Natural killer cell (primary cell): ENCODE data around the gene MCTP1. TPM values are rescaled to one million over a fixed set of nuclear protein-coding genes. Genes with fewer than 3 reads are reported as not detected.
A peak's percentile ranks its signal among the peaks of the same experiment; 100 is the strongest.

Source experiments
- ATAC-seq, 3 donors: fragments of 150-1000 bp in 2 of 3; fragments of 200-7000 bp in 1 of 3; cut with Tn5 transposase; 1 replicate in 1 of 3; 2 replicates in 2 of 3; pipeline ENCODE4 v1.10.0; 2021; ENCODE audit warnings: mild to moderate bottlenecking in 2 of 3, moderate library complexity in 2 of 3
- DNase-seq, 2 donors: peaks; one replicate each; pipeline versions ENCODE4 v3.0.0 to v3.0.0-alpha.2; 2013 to 2021; ENCODE audit warnings: mixed read lengths in 1 of 2
- H3K27ac ChIP-seq: one replicate; pipeline ENCODE4 v1.5.1; 2013; ENCODE audit warnings: mild to moderate bottlenecking, low read length
- H3K27me3 ChIP-seq: one replicate; pipeline ENCODE4 v1.6.1; 2013; ENCODE audit warnings: low read length; ENCODE audit not compliant: control insufficient read depth, insufficient read depth
- H3K36me3 ChIP-seq: one replicate; pipeline ENCODE4 v1.6.1; 2013; ENCODE audit warnings: low read length; ENCODE audit not compliant: control insufficient read depth, insufficient read depth
- H3K4me1 ChIP-seq: one replicate; pipeline ENCODE4 v1.6.1; 2013; ENCODE audit warnings: low read length; ENCODE audit not compliant: control insufficient read depth, insufficient read depth
- H3K4me3 ChIP-seq: one replicate; pipeline ENCODE4 v1.5.1; 2013; ENCODE audit warnings: low read length
- H3K9me3 ChIP-seq: one replicate; pipeline ENCODE4 v1.6.1; 2013; ENCODE audit warnings: low read length; ENCODE audit not compliant: control insufficient read depth, insufficient read depth
- H3K27ac Mint-ChIP-seq, 2 donors: one replicate each; pipeline ENCODE4 v1.8.0; 2022; ENCODE audit warnings: mild to moderate bottlenecking in 2 of 2, mixed read lengths in 2 of 2, moderate library complexity in 1 of 2
- H3K27me3 Mint-ChIP-seq, 2 donors: one replicate each; pipeline ENCODE4 v1.8.0; 2022; ENCODE audit warnings: low read depth in 2 of 2, mixed read lengths in 2 of 2
- H3K36me3 Mint-ChIP-seq: one replicate; pipeline ENCODE4 v1.8.0; 2022; ENCODE audit warnings: mixed read lengths
- H3K4me1 Mint-ChIP-seq, 2 donors: one replicate each; pipeline ENCODE4 v1.8.0; 2022; ENCODE audit warnings: mixed read lengths in 2 of 2
- H3K4me3 Mint-ChIP-seq: one replicate; pipeline ENCODE4 v1.8.0; 2022; ENCODE audit warnings: mild to moderate bottlenecking, moderate library complexity, mixed read lengths
- H3K9me3 Mint-ChIP-seq, 2 donors: one replicate each; pipeline ENCODE4 v1.8.0; 2022; ENCODE audit warnings: mixed read lengths in 2 of 2
- CTCF ChIP-seq: fragments of 200-600 bp; IDR thresholded peaks from one replicate; pipeline ENCODE4 v1.8.0; 2022; ENCODE audit warnings: antibody characterized with exemption
- WGBS: methylation state at CpG from one replicate; pipeline ENCODE4 v1.1.7; 2013; ENCODE audit warnings: missing lambda C conversion rate; ENCODE audit not compliant: insufficient coverage; 5-methylcytosine and 5-hydroxymethylcytosine counted together
- intact Hi-C: fragments of 100-400 bp; cut with micrococcal nuclease; formaldehyde crosslinking; loops from one replicate; pipeline ENCODE4 v1.14.2; 2022
- total RNA-seq, 4 donors: library from RNA; stranded (reverse); fragments of 120-200 nt in 1 of 4; gene quantifications; one replicate each; pipeline versions ENCODE4 v1.2.3 to v1.2.4, GENCODE V29; 2013 to 2022

Gene MCTP1
- total RNA-seq, 3 donors from 2014 or later (not counting 1 experiment from before 2014, with no cell fraction given): 4.7 to 15.1 (median 9.8) TPM

- 86% methylated on average over 1 of the region's 2 CpGs for WGBS
- DNase-seq (no peak), ATAC-seq (no peak)
- Histone ChIP-seq H3K9me3 (no peaks in the 10 kb centered on the region), H3K4me3 (no peak overlapping the region), H3K36me3 (no peaks in the 10 kb centered on the region), H3K27me3 (peaks cover 6% of the 10 kb centered on the region), H3K4me1 (no peaks in the 10 kb centered on the region), H3K27ac (no peak overlapping the region)
- Mint-ChIP-seq H3K9me3 (no peaks in the 10 kb centered on the region), H3K27ac (no peak overlapping the region), H3K4me1 (no peaks in the 10 kb centered on the region), H3K4me3 (no peak overlapping the region), H3K27me3 (peaks cover 2 to 12% of the 10 kb centered on the region in 2 donors), H3K36me3 (no peaks in the 10 kb centered on the region)
- no peak for TF ChIP-seq CTCF
- intact Hi-C loops: no loop called here
Observed at GRCh38 chr5:94802450-94802849, 482.4 kb downstream of the MCTP1 start.

GRCh38 chr5:94796586-94796985 is 488.3 kb downstream of the MCTP1 start:
- Histone ChIP-seq H3K27ac (no peak overlapping the region), H3K4me3 (no peak overlapping the region), H3K36me3 (no peaks in the 10 kb centered on the region), H3K9me3 (no peaks in the 10 kb centered on the region), H3K4me1 (peaks cover 19% of the 10 kb centered on the region), H3K27me3 (peaks cover 5% of the 10 kb centered on the region)
- no peak for TF ChIP-seq CTCF
- Mint-ChIP-seq H3K36me3 (no peaks in the 10 kb centered on the region), H3K4me1 (peaks cover 41 to 45% of the 10 kb centered on the region in 2 donors), H3K9me3 (no peaks in the 10 kb centered on the region), H3K4me3 (no peak overlapping the region), H3K27me3 (peaks cover 0 to 12% of the 10 kb centered on the region in 2 donors), H3K27ac (no peak overlapping the region)
- intact Hi-C loops: no loop called here
- WGBS: 94% methylated on average over 3 of the region's 3 CpGs
- no peak for DNase-seq
- no peak for ATAC-seq

GRCh38 chr5:94793816-94794198 is 491.1 kb downstream of the MCTP1 start:
- H3K4me1 ChIP-seq: peaks cover 19% of the 10 kb centered on the region
- DNase-seq (no peak), ATAC-seq (peak; percentile 29 to 62 (median 57))
- H3K27ac ChIP-seq: peak overlapping the region; percentile 85
- peaks cover 41 to 45% of the 10 kb centered on the region in 2 donors for H3K4me1 Mint-ChIP-seq
- no peaks in the 10 kb centered on the region for H3K36me3 ChIP-seq
- TF ChIP-seq CTCF: no peak
- H3K27me3 Mint-ChIP-seq: peaks cover 0 to 8% of the 10 kb centered on the region in 2 donors
- no peaks in the 10 kb centered on the region for H3K36me3 Mint-ChIP-seq
- no peaks in the 10 kb centered on the region for H3K9me3 Mint-ChIP-seq
- H3K27me3 ChIP-seq: no peaks in the 10 kb centered on the region
- no peaks in the 10 kb centered on the region for H3K9me3 ChIP-seq
- H3K27ac Mint-ChIP-seq: peak overlapping the region; percentile 90 to 94
- intact Hi-C loops: no loop called here
- H3K4me3 Mint-ChIP-seq: peak overlapping the region; percentile 63
- no peak overlapping the region for H3K4me3 ChIP-seq

- peak overlapping the region; percentile 90 to 94 for H3K27ac Mint-ChIP-seq
- Histone ChIP-seq H3K36me3 (no peaks in the 10 kb centered on the region), H3K4me1 (peaks cover 19% of the 10 kb centered on the region), H3K9me3 (no peaks in the 10 kb centered on the region), H3K4me3 (no peak overlapping the region), H3K27ac (peak overlapping the region; percentile 85), H3K27me3 (no peaks in the 10 kb centered on the region)
- H3K4me1 Mint-ChIP-seq: peaks cover 41 to 45% of the 10 kb centered on the region in 2 donors
- WGBS: 24% methylated on average over 4 of the region's 4 CpGs
- TF ChIP-seq CTCF: no peak
- H3K9me3 Mint-ChIP-seq: no peaks in the 10 kb centered on the region
- H3K27me3 Mint-ChIP-seq: peaks cover 0 to 2% of the 10 kb centered on the region in 2 donors
- intact Hi-C loops: no loop called here
- DNase-seq (peak in 1 of 2 donors; percentile 72), ATAC-seq (peak; percentile 91 to 99 (median 98))
- peak overlapping the region; percentile 63 for H3K4me3 Mint-ChIP-seq
- no peaks in the 10 kb centered on the region for H3K36me3 Mint-ChIP-seq
Observed at GRCh38 chr5:94793113-94793815, 491.6 kb downstream of the MCTP1 start.
